Tibial nerve (tissue), 4 donors: ENCODE results near the gene ZNF768.

Experiments used
- CTCF ChIP-seq, 5 experiments: fragments of 200-600 bp in 3 of 5; fragments of 450-650 bp in 2 of 5; sonication (generic) in 3 of 5; IDR thresholded peaks; one replicate each; pipeline ENCODE4 v1.5.1; 2016 to 2019; ENCODE audit warnings: antibody characterized with exemption in 5 of 5, mild to moderate bottlenecking in 3 of 5, moderate library complexity in 2 of 5
- EP300 ChIP-seq, 2 donors: sonication (generic); formaldehyde crosslinking; IDR thresholded peaks; one replicate each; pipeline ENCODE4 v1.6.1; 2017; ENCODE audit warnings: antibody characterized with exemption in 2 of 2, mild to moderate bottlenecking in 1 of 2

DNA sequence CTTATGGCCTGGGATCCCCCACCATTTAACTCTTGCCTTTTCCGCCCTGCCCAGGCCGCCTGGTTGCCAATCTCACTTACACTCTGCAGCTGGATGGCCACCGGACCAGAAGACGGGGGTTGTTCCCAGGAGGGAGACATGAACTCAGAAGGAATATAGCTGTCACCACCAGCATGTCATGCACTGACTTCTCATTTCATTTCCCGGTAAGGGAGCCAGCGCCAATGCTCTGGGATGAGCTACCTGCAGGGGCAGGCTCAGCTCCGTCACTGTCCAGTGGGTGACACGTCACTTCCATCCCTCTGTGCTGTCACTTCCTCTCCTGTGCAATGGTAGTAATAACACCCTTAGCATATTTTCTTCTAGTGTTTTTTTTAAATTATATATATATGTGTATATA lies 27.1 kb downstream of the ZNF768 start:
- TF ChIP-seq CTCF (IDR thresholded peaks at IDR 0.05) = no peak
- no peak for TF ChIP-seq EP300 (IDR thresholded peaks at IDR 0.05)
